Endodermal cell (in vitro differentiated cells): ENCODE measurements around the gene CAVIN2. TPM values are rescaled to one million over a fixed set of nuclear protein-coding genes. Genes with fewer than 3 reads are reported as not detected.

Source experiments
- DNase-seq: peaks from one replicate; pipeline ENCODE4 v3.0.0-alpha.2; 2017
- H3K27ac ChIP-seq: 2 replicates; pipeline ENCODE4 v1.5.1; 2013; ENCODE audit warnings: mild to moderate bottlenecking, low read depth, low read length, moderate library complexity
- H3K27me3 ChIP-seq: 2 replicates; pipeline ENCODE4 v1.6.1; 2013; ENCODE audit warnings: mild to moderate bottlenecking, low read length, moderate library complexity; ENCODE audit not compliant: insufficient read depth, control insufficient read depth, poor library complexity, severe bottlenecking
- H3K36me3 ChIP-seq: 2 replicates; pipeline ENCODE4 v1.7.0; 2013; ENCODE audit warnings: mild to moderate bottlenecking, low read length, moderate library complexity; ENCODE audit not compliant: control insufficient read depth, insufficient read depth
- H3K4me1 ChIP-seq: one replicate; pipeline ENCODE4 v1.7.0; 2013; ENCODE audit warnings: low read length; ENCODE audit not compliant: control insufficient read depth, insufficient read depth
- H3K4me3 ChIP-seq: 2 replicates; pipeline ENCODE4 v1.5.1; 2013; ENCODE audit warnings: mild to moderate bottlenecking, low read length, moderate library complexity
- H3K9ac ChIP-seq: 2 replicates; pipeline ENCODE4 v1.6.1; 2013; ENCODE audit warnings: mild to moderate bottlenecking, low read length, moderate library complexity; ENCODE audit not compliant: poor library complexity, severe bottlenecking; ENCODE audit errors: extremely low read depth
- H3K9me3 ChIP-seq: 2 replicates; pipeline ENCODE4 v1.6.1; 2013; ENCODE audit warnings: mild to moderate bottlenecking, low read length, moderate library complexity; ENCODE audit not compliant: control insufficient read depth
- H3K27ac Mint-ChIP-seq: 2 replicates; pipeline ENCODE4 v1.8.0; 2020; ENCODE audit warnings: mixed read lengths
- H3K27me3 Mint-ChIP-seq: 2 replicates; pipeline ENCODE4 v1.8.0; 2021; ENCODE audit warnings: mild to moderate bottlenecking, mixed read lengths; ENCODE audit not compliant: insufficient read depth
- H3K36me3 Mint-ChIP-seq: 2 replicates; pipeline ENCODE4 v1.8.0; 2020; ENCODE audit warnings: low read depth, mixed read lengths
- H3K4me1 Mint-ChIP-seq: 2 replicates; pipeline ENCODE4 v1.8.0; 2020; ENCODE audit warnings: mixed read lengths
- H3K4me3 Mint-ChIP-seq: 2 replicates; pipeline ENCODE4 v1.8.0; 2020; ENCODE audit warnings: mild to moderate bottlenecking, moderate library complexity, mixed read lengths
- H3K9me3 Mint-ChIP-seq: 2 replicates; pipeline ENCODE4 v1.8.0; 2020; ENCODE audit warnings: mild to moderate bottlenecking, mixed read lengths
- WGBS, 2 experiments: methylation state at CpG; one replicate each; pipeline versions ENCODE4 v1.1.5 to v1.1.7; 2013; ENCODE audit warnings: missing lambda C conversion rate in 2 of 2, mixed read lengths in 1 of 2; ENCODE audit not compliant: insufficient coverage in 1 of 2, insufficient read length in 1 of 2; 5-methylcytosine and 5-hydroxymethylcytosine counted together
- total RNA-seq, 2 donors: library from RNA; stranded (reverse); fragmentation: NEBNext Ultra II Directional in 1 of 2; extraction: Animal tissue kit (Norgen Biotek cat#: 25700) in 1 of 2; gene quantifications; 2 replicates in 1 of 2; 3 replicates in 1 of 2; pipeline ENCODE4 v1.2.1, GENCODE V29; 2021
- TF ChIP-seq, protein P1 (sequence below): fragments of 200-600 bp; sonication (generic); conservative IDR thresholded peaks from 2 replicates; pipeline ENCODE4 v1.5.0; 2021; ENCODE audit warnings: antibody characterized with exemption, mild to moderate bottlenecking

Gene CAVIN2
- total RNA-seq, 2 donors from 2014 or later: not detected

DNA sequence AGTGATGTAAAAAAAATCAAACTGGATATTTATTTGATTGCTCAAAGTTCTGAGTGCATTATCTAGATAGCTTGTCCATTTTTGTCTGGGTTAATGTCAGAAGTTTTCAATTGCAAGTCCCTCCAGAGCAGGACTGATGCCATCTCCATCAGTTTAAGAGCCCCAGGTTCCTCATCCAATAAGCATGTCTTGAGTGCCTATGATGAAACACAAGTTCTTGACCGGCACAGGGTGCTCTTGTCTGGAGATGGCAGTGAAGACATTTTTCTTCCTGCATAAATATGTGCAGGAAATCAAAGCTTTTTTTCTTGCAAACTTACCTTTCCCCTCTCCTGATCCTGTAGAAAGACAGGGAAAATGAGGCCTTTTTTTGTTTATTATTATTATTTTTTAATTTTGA is 31.9 kb downstream of the CAVIN2 start:
- H3K27ac Mint-ChIP-seq: no peak overlapping the region

DNA sequence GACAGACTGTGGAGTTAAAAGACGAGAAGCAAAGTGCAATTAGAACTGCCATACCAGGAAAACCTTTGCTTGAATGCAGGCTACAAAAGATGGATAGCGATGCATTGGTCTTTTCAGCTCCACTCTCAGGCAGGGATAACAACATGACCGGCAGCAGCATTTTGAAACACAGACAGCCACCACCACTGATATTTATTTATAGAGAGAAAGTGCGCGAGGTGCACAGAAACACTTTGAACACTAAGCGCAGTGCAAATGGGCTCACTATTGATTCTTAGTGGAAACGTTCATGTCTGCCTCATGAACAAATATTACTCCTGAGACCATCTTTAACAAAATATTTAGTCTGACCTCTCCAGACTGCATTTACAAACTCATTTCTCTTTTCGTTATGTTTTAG is 32.9 kb downstream of the CAVIN2 start:
- H3K27ac ChIP-seq: no peak overlapping the region
- WGBS, 2 experiments: 93 to 94% methylated on average over 3 to 8 of the region's 8 CpGs
- no peak overlapping the region for H3K4me3 Mint-ChIP-seq

More for the DNA sequence above, 31.9 kb downstream of the CAVIN2 start:
- no peaks in the 10 kb centered on the region for H3K4me1 Mint-ChIP-seq
- Histone ChIP-seq H3K36me3 (no peaks in the 10 kb centered on the region), H3K27me3 (no peaks in the 10 kb centered on the region), H3K4me3 (no peak overlapping the region), H3K4me1 (no peaks in the 10 kb centered on the region), H3K27ac (no peak overlapping the region), H3K9ac (no peak overlapping the region), H3K9me3 (no peaks in the 10 kb centered on the region)
- no peaks in the 10 kb centered on the region for H3K27me3 Mint-ChIP-seq
- H3K4me3 Mint-ChIP-seq: no peak overlapping the region
- TF ChIP-seq, protein P1, sequence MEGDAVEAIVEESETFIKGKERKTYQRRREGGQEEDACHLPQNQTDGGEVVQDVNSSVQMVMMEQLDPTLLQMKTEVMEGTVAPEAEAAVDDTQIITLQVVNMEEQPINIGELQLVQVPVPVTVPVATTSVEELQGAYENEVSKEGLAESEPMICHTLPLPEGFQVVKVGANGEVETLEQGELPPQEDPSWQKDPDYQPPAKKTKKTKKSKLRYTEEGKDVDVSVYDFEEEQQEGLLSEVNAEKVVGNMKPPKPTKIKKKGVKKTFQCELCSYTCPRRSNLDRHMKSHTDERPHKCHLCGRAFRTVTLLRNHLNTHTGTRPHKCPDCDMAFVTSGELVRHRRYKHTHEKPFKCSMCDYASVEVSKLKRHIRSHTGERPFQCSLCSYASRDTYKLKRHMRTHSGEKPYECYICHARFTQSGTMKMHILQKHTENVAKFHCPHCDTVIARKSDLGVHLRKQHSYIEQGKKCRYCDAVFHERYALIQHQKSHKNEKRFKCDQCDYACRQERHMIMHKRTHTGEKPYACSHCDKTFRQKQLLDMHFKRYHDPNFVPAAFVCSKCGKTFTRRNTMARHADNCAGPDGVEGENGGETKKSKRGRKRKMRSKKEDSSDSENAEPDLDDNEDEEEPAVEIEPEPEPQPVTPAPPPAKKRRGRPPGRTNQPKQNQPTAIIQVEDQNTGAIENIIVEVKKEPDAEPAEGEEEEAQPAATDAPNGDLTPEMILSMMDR: no peak
- WGBS, 2 experiments: 89 to 96% methylated on average over 1 of the region's 1 CpG
- no peak for DNase-seq
- no peaks in the 10 kb centered on the region for H3K9me3 Mint-ChIP-seq
- no peaks in the 10 kb centered on the region for H3K36me3 Mint-ChIP-seq

DNA sequence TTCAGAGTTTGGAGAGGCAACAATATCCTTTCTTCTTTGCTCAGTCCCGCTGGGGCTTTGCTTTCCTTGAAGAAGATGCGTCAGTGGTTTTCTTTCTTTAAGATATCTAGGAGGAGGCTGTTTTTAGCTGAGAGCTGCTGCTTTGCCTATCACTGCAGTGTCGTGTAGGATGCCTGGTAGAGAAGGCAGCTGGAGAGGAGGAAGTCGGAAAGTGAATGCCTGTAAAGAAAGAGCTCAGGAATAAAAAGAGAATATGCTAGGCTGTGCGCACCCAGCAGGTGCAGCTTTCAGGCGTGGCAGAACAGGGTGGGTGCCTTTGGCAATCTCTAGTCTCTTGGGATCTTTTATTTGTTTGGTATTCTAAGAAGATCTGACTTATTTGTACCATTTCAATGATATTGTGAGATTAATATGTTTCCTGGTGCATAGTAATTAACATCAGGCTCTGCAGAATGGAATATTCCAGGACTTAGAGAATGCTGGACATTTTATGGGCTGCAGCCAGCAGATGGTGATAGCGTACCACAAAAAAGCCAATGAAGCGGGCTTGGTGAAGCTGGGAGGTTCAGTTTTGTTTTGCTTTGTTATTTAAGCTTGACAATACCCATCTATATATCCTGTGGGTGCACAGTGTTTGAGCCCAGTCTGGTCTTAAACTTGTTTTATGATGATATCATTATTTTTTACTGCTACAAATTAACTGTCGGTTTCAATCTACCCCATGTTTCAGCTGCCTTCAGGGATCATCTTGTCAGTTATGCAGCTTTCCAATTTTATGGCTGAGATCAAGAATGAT is 34.9 kb downstream of the CAVIN2 start:
- Mint-ChIP-seq H3K9me3 (peaks cover 2% of the 10 kb centered on the region), H3K36me3 (no peaks in the 10 kb centered on the region), H3K27me3 (no peaks in the 10 kb centered on the region), H3K27ac (no peak overlapping the region), H3K4me1 (no peaks in the 10 kb centered on the region), H3K4me3 (no peak overlapping the region)
- TF ChIP-seq, protein P1: peak; percentile 89
- 52 to 60% methylated on average over 5 to 9 of the region's 9 CpGs for WGBS, 2 experiments
- Histone ChIP-seq H3K4me3 (no peak overlapping the region), H3K27me3 (no peaks in the 10 kb centered on the region), H3K27ac (no peak overlapping the region), H3K36me3 (no peaks in the 10 kb centered on the region), H3K9ac (no peak overlapping the region), H3K4me1 (no peaks in the 10 kb centered on the region), H3K9me3 (no peaks in the 10 kb centered on the region)
- DNase-seq: peak; percentile 84

More for the DNA sequence above, 32.9 kb downstream of the CAVIN2 start:
- no peak overlapping the region for H3K27ac Mint-ChIP-seq
- no peaks in the 10 kb centered on the region for H3K36me3 Mint-ChIP-seq
- no peaks in the 10 kb centered on the region for H3K27me3 Mint-ChIP-seq
- H3K4me1 Mint-ChIP-seq: no peaks in the 10 kb centered on the region
- no peaks in the 10 kb centered on the region for H3K9me3 ChIP-seq
- H3K4me3 ChIP-seq: no peak overlapping the region
- TF ChIP-seq, protein P1: no peak
- peaks cover 2% of the 10 kb centered on the region for H3K9me3 Mint-ChIP-seq
- no peak overlapping the region for H3K9ac ChIP-seq
- no peaks in the 10 kb centered on the region for H3K27me3 ChIP-seq
- no peak for DNase-seq
- no peaks in the 10 kb centered on the region for H3K4me1 ChIP-seq
- H3K36me3 ChIP-seq: no peaks in the 10 kb centered on the region
